COLO829 (cell line): ENCODE data around the gene PRICKLE3.
"Not testable (repeated sequence)": the region's sequence is repeated elsewhere in the genome, so short reads cannot be mapped to it uniquely, and the experiment has no call there.

Source experiments
- DNase-seq: peaks from one replicate; pipeline ENCODE4 v3.0.0; 2012; ENCODE audit warnings: low spot score

PRICKLE3 gene

GRCh38 chrX:49178537-49178936, 7.6 kb downstream of the PRICKLE3 start:
- no peak for DNase-seq

DNA sequence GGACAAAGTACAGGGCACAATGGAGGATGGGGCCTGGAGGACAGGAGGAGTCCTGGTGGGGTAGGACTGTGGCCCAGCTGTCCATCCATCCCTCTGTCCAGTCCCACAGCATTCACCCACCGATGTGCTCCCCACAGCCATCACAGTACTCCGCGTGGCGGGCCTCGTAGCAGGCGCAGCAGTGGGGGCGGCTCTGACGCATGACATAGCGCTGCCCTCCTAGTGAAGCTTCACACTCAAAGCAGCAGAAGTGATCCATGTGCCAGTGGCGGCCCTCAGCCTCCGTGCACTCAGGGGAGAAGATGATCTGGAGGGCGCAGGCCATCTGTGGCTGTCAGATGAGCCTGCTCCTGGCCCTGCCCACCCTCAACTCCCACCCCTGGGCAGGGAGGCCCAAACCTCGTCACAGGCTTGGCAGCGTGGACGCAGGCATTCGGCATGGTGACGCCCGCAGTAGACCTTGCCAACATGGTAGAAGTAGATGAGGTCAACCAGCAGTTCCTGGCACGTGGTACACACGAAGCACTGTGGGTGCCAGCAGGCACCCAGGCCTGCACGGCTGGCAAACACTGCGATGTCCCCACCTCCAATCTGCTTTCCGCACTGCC, 8.2 kb downstream of the PRICKLE3 start:
- DNase-seq: no peak

- no peak for DNase-seq
These were observed 8.8 kb downstream of the PRICKLE3 start for GRCh38 chrX:49177338-49177833.

DNA sequence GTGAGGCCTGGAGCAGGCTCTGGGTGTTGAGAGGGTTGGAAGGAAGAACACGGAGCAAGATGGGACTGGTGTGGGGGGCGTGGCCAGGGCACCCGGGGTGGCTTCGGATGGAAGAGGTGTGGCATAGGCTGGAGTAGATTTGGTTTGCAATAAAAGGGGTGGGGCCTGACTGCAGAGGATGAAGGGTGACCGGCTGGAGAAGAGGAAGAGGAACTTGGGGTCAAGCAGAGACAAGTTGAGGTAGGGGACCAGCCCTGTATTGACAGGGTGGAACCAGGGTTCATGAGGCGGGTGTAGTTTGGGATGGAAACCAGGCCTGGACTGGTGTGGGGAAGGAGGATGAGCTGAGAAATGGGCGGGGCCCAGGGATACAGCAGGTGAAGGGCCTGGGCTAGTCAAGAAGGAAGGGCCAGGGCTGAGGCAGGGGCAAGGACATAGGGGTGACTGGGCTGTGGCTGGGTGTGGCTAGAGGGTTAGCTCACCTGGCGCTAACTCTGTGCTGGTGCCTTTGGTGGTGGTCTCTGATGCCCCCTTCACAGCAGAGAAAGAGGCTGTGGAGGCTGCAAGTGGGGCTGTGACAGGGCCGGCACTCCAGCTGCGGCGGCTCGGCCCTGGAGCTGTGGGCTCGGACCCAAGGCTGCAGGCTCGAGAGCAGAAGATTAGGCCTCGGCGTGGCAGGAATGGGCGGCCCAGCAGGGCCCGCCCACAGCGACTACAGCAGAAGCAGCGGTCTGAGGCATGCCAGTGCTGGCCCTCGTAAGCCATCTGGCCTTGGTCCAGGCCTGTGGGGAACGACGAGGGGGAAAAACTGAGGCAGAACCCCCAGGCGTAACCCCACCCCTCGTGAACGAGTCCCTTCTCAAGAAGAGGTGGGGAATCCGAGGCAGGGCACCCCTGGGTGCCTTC, 9.5 kb downstream of the PRICKLE3 start:
- DNase-seq: no peak

- no peak for DNase-seq
These were observed 10.5 kb downstream of the PRICKLE3 start for GRCh38 chrX:49175435-49176274.

DNA sequence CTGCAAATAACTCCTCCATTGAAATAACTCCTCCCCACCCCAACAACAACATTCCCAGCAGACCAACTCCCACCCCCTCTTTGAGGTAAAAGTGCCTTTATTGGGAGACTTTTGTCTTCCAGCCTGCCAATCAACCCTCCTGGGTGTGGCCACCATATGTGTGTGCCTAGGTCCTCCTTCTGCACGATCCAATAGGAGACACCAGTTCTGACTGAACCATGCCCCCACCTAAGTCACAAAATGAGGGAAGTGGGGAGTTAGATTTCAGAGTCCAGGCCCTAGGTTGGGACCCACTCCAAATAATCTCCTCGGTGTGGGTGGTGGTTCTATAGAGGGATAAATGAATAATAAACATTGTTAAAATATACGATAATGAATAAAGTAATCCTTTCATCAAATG, 11.4 kb downstream of the PRICKLE3 start:
- no peak for DNase-seq

DNA sequence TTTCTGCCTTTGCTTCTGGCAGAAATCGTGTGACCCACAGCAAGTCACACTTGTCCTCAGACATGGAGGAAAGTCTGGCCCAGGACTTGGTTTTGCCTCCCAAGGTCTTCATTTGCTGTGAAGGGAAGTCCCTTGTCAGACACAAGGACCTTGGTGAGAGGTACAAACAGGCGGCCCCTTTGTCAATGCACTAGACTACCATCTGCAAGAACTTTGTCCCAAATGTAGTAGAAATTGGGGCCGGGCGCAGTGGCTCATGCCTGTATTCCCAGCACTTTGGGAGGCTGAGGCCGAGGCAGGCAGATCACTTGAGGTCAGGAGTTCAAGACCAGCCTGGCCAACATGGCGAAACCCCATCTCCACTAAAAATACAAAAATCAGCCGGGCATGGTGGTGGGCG, 12.6 kb downstream of the PRICKLE3 start:
- not testable (repeated sequence) for DNase-seq

DNA sequence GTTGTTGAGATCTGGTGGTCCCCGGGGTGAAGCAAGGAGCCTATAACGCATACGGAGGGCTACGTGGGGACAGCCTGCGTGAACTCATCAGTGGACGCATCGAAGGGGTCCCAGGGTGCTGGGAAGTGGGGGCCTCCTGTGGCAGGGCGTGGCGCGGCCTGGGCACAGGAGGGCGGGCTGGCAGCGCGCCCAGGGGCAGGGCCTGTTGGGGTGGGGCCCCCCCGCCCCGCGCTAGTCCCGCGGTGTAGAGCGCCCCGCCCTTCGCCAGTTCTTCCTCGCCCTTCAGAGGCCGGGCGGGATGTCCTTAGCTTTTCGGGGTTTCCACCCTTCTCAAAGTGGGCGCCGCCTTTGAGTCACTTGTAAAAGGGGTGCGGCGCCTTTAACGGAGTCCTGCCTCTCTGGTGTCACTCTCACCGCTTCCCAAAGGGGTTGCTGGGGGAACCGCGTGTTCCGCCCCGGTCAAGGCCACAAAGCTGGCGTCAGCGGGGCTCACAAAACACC, 13.8 kb downstream of the PRICKLE3 start:
- DNase-seq: no peak

DNA sequence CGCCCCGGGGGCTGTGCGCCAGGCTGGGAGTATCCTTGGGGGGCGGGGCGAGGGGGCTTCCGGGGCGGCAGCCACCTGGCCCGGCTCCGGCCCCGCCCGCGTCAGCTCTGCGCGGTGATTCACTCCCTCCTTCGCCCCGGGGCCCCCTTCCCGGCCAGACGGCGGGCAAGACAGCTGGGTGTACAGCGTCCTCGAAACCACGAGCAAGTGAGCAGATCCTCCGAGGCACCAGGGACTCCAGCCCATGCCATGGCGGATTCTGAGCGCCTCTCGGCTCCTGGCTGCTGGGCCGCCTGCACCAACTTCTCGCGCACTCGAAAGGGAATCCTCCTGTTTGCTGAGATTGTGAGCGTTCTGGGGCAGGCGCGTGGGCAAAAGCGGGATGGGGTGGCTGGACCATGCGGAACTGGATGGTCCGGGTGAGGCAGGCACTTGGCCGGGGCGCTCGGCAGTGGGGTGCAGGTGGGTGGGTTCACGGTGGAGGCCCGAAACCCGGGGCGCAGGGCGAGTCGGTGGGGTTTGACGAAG, 14.4 kb downstream of the PRICKLE3 start, which contains the start of gene PLP2:
Gene PLP2, plus strand, starts transcription at position 147 of the 528 bp plus-strand sequence. Its CDS starts 103 bp downstream, at position 250.
- no peak for DNase-seq

GRCh38 chrX:49167740-49168108, 18.4 kb downstream of the PRICKLE3 start:
- DNase-seq: no peak

DNA sequence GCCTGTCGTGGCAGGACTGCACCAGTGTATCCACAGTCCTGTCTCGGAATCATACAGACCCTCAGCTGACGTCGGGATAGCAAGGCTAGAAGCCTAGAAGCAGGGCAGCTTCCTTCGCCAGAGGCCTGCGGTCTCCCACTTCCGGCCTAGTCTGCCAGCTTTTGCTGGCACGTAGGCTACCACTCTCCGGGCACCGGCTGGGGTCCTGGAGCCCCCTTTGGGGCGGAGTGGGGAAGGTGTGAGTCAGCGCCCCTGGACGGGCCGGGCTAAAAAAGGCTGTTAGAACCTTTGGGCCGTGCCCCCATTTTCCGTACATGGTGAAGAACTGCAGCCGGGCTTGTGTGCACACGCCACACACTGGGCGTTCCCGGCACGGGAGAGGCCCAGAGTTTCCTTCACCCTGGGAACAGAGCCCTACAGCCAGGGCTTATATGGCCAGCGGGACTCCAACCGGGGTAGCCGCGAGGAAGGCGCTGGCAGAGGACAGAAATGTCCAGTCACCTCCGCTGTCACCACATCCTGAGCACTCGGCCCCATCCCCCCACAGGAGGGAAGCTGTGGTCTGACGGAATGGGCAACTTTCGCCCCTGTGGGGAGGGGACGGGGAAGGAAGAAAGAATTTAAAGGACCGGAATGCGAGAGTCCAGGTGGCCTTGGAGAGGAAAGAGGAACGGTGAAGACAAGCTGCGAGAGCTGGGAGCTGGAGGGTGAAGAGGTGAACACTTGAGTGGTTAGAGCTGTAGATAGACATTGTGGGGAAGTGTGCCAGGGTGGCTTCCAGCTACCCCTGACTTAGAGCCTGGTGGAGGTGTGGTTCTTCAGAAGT, 19.0 kb downstream of the PRICKLE3 start:
- DNase-seq: no peak

DNA sequence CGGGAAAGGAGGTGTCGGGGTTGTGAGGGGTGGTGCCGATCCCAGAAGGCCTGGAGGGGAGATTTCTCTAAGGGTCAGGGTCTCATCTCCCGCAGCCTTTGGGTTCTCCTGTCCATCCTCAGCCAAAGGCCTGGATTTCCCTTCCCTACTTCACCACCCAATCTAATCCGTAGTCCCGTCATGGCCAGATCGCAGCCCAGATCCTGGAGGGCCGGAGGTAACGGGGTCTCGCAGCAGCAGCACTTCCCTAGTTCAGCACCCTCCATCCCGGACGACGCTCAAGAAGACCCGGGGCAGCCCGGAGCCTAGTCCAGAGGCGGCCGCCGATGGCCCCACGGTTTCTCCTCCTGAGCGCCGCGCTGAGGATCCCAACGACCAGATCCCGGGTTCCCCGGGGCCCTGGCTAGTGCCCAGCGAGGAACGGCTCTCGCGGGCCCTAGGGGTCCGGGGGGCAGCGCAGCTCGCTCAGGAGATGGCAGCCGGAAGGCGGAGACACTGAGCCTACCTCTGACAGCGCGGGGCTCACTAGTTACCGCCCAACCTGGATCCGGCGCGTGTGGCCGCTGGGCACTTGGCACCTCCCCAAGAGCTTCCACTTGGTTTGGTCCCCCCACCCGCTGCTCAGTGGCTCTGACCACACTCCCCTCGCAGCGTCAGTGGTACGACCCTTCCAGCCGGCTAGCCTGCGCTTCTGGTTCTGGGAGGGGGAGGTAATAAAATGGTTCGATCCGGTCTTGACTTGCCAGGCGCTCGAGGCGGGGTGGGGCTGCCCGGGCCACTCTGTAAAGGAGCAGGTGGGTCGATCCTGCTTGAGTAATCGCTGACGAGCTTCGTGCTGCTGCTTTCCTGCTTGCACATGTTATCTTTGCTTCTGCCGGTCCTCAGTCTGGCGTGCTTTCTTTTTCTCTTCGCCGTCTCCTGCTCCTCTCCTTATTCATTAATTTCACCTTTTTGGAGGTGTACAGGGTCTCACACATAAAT, 20.0 kb downstream of the PRICKLE3 start:
- DNase-seq: no peak

GRCh38 chrX:49164589-49165360, 21.4 kb downstream of the PRICKLE3 start:
- no peak for DNase-seq

DNA sequence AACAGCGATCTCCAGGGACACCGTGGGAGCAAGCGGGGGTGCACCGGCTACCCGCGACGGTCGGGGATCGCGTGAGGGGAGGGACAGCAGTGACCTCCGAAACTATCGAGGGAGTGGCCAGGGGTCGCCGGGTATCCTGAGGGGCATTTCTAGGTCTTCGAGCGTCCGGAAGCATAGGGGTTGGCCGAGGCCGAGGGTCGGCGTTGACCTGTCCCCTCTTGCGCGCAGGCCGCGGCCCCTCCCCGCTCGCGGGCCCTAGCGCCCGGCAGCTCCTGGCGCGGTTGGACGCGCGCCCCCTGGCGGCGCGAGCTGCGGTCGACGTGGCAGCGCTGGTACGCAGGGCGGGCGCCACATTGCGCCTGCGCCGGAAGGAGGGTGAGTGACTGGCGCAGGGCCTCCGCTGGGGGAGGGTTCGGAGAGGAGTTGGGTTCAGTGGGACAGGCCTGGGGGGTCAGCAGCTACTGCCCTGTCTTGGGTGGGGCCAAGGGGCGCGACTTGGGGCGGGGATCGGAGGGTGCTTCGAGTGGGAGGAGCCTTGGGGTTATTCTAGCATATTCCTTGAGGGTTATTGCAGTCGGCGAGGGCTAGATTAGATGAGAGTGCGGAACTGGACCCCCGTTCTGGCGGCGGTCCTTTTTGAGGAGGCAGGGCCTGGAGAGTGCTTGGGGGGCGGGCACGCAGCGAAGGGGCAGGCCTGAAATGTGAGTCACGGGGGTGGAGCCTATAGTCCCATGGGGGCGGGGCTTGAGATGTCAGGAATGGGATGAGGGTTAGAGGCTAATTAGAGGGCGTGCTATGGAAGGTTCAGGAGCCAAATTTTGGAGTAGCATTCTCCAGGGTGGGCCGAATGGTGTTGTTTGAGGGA, 22.4 kb downstream of the PRICKLE3 start:
- peak; percentile 78 for DNase-seq

GRCh38 chrX:49162620-49163019, 23.6 kb downstream of the PRICKLE3 start, which contains the start of gene MAGIX:
Gene MAGIX (plus strand): TSS chrX:49162758. CDS start chrX:49162890, 132 bp downstream.
- DNase-seq: no peak

DNA sequence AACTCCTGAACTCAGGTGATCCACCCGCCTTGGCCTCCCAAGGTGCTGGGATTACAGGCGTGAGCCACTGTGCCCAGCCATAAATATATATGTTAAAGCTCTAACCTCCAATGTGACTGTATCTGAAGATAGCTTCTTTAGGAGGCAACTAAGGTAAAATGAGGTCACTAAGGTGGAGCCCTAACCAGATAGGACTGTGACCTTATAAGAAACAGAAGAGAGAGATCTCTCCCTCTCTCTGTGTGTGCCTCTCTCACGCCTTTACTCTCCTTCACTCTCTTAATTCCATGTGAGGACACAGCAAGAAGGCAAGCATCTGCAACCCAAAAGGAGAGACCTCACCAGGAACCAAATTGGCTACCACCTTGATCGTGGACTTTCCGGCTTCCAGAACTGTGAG, 24.5 kb downstream of the PRICKLE3 start:
- DNase-seq: no peak

GRCh38 chrX:49160908-49161307, 25.3 kb downstream of the PRICKLE3 start:
- DNase-seq: no peak

- DNase-seq: no peak
These were observed 29.0 kb downstream of the PRICKLE3 start for GRCh38 chrX:49157194-49157593.
